DND-41 (cell line): Measurements from ENCODE around the gene TMEM217.

Experiments used
- CTCF ChIP-seq: IDR thresholded peaks from 2 replicates; pipeline ENCODE4 v1.5.1; 2012; ENCODE audit warnings: borderline replicate concordance, low read length, moderate library complexity, mild to moderate bottlenecking; ENCODE audit not compliant: poor library complexity, severe bottlenecking; ENCODE audit errors: extremely low read depth
- EZH2 ChIP-seq: IDR thresholded peaks from 3 replicates; pipeline ENCODE4 v1.6.1; 2012; ENCODE audit warnings: borderline replicate concordance, low read depth, mild to moderate bottlenecking, moderate library complexity, low read length, inconsistent platforms; ENCODE audit not compliant: severe bottlenecking

- TF ChIP-seq CTCF (no peak), EZH2 (no peak)
Measured at GRCh38 chr6:37305841-37306425, 48.0 kb upstream of the TMEM217 start.
